SKM-1 treated with dmso at 0.1 percent for 144 hours (cell line): Measurements from ENCODE around the gene TAF10.
A peak's percentile ranks its signal among the peaks of the same experiment; 100 is the strongest.

Experiments used
- DNase-seq: peaks from one replicate; lab custom pipeline; 2025; ENCODE audit not compliant: unreplicated experiment; lab: John Stamatoyannopoulos, UW

Gene TAF10

GRCh38 chr11:6586434-6587359 is 25.3 kb downstream of the TAF10 start:
- no peak for DNase-seq

GRCh38 chr11:6584528-6584927 is 27.5 kb downstream of the TAF10 start:
- no peak for DNase-seq

- DNase-seq = no peak
Observed at GRCh38 chr11:6583584-6583983, 28.4 kb downstream of the TAF10 start.

- DNase-seq = no peak
Observed at GRCh38 chr11:6579681-6580080, 32.3 kb downstream of the TAF10 start.

- no peak for DNase-seq
Observed at GRCh38 chr11:6578134-6578533, 33.9 kb downstream of the TAF10 start.

GRCh38 chr11:6576471-6577373 is 35.3 kb downstream of the TAF10 start:
- peak; percentile 43 for DNase-seq

- DNase-seq = no peak
Observed at GRCh38 chr11:6574816-6575715, 37.0 kb downstream of the TAF10 start.

GRCh38 chr11:6572215-6572614 is 39.8 kb downstream of the TAF10 start:
- DNase-seq = no peak

GRCh38 chr11:6571434-6572008 is 40.5 kb downstream of the TAF10 start:
- no peak for DNase-seq

- DNase-seq = no peak
Observed at GRCh38 chr11:6570691-6571427, 41.2 kb downstream of the TAF10 start.

- no peak for DNase-seq
Observed at GRCh38 chr11:6569706-6570105, 42.3 kb downstream of the TAF10 start.

- DNase-seq = no peak
Observed at GRCh38 chr11:6568191-6568918, 43.7 kb downstream of the TAF10 start.

GRCh38 chr11:6567371-6567745 is 44.7 kb downstream of the TAF10 start:
- no peak for DNase-seq

GRCh38 chr11:6566704-6567370 is 45.2 kb downstream of the TAF10 start:
- DNase-seq = no peak

GRCh38 chr11:6565988-6566703 is 45.9 kb downstream of the TAF10 start:
- DNase-seq = no peak

GRCh38 chr11:6565325-6565724 is 46.7 kb downstream of the TAF10 start:
- DNase-seq = no peak

GRCh38 chr11:6563667-6564066 is 48.3 kb downstream of the TAF10 start:
- no peak for DNase-seq

- DNase-seq = no peak
Observed at GRCh38 chr11:6563121-6563619, 48.8 kb downstream of the TAF10 start.
